Adrenal gland (tissue), 5 donors: ENCODE results near the gene TDRD10.

Experiments
- CTCF ChIP-seq, 6 experiments: fragments of 450-650 bp in 4 of 6; fragments of 200-600 bp in 2 of 6; sonication (generic) in 1 of 6; IDR thresholded peaks; 1 replicate in 5 of 6; 2 replicates in 1 of 6; pipeline versions ENCODE4 v1.5.1 to v1.8.0; 2016 to 2021; ENCODE audit warnings: antibody characterized with exemption in 6 of 6, mild to moderate bottlenecking in 2 of 6, moderate library complexity in 1 of 6
- POLR2A ChIP-seq, 2 donors: fragments of 450-650 bp; IDR thresholded peaks; one replicate each; pipeline ENCODE4 v1.6.1; 2017; ENCODE audit warnings: antibody characterized with exemption in 2 of 2, mild to moderate bottlenecking in 2 of 2, moderate library complexity in 1 of 2
- donor health status: DM: no; HTN: no; CAD: no.

GRCh38 chr1:154557248-154557938, 55.4 kb downstream of the TDRD10 start:
- no peak for TF ChIP-seq CTCF (IDR thresholded peaks at IDR 0.05)
- no peak for TF ChIP-seq POLR2A (IDR thresholded peaks at IDR 0.05)
